ENCODE data around the gene COL23A1. TPM values are rescaled to one million over a fixed set of nuclear protein-coding genes. Genes with fewer than 3 reads are reported as not detected.
"Not testable (repeated sequence)": the region's sequence is repeated elsewhere in the genome, so short reads cannot be mapped to it uniquely, and the experiment has no call there.

Gene COL23A1
- total RNA-seq, 1 donor from 2014 or later: 0.86 TPM

GRCh38 chr5:178381921-178382695, 208.1 kb downstream of the COL23A1 start:
- no peak for DNase-seq (ENCODE audit: low spot score)

GRCh38 chr5:178381206-178381605, 209.0 kb downstream of the COL23A1 start:
- DNase-seq (ENCODE audit: low spot score): no peak

GRCh38 chr5:178380541-178381074, 209.6 kb downstream of the COL23A1 start:
- no peak for DNase-seq (ENCODE audit: low spot score)

GRCh38 chr5:178380086-178380485, 210.1 kb downstream of the COL23A1 start:
- DNase-seq (ENCODE audit: low spot score): no peak

- DNase-seq (ENCODE audit: low spot score): no peak
These were observed 211.4 kb downstream of the COL23A1 start for GRCh38 chr5:178378527-178379484.

- no peak for DNase-seq (ENCODE audit: low spot score)
These were observed 212.5 kb downstream of the COL23A1 start for GRCh38 chr5:178377583-178378270.

- no peak for DNase-seq (ENCODE audit: low spot score)
These were observed 213.1 kb downstream of the COL23A1 start for GRCh38 chr5:178376921-178377582.

- no peak for DNase-seq (ENCODE audit: low spot score)
These were observed 214.8 kb downstream of the COL23A1 start for GRCh38 chr5:178375348-178375747.

- no peak for DNase-seq (ENCODE audit: low spot score)
These were observed 216.5 kb downstream of the COL23A1 start for GRCh38 chr5:178373711-178374110.

GRCh38 chr5:178372142-178372571, 218.0 kb downstream of the COL23A1 start:
- no peak for DNase-seq (ENCODE audit: low spot score)

GRCh38 chr5:178371362-178372111, 218.7 kb downstream of the COL23A1 start:
- no peak for DNase-seq (ENCODE audit: low spot score)

- DNase-seq (ENCODE audit: low spot score): no peak
These were observed 220.1 kb downstream of the COL23A1 start for GRCh38 chr5:178370102-178370501.

- DNase-seq (ENCODE audit: low spot score): not testable (repeated sequence)
These were observed 220.7 kb downstream of the COL23A1 start for GRCh38 chr5:178369469-178369868.

GRCh38 chr5:178368716-178369300, 221.4 kb downstream of the COL23A1 start:
- DNase-seq (ENCODE audit: low spot score): no peak

GRCh38 chr5:178368274-178368673, 221.9 kb downstream of the COL23A1 start:
- no peak for DNase-seq (ENCODE audit: low spot score)

GRCh38 chr5:178367736-178368120, 222.5 kb downstream of the COL23A1 start:
- DNase-seq (ENCODE audit: low spot score): no peak

GRCh38 chr5:178366998-178367735, 223.0 kb downstream of the COL23A1 start:
- DNase-seq (ENCODE audit: low spot score): no peak

- DNase-seq (ENCODE audit: low spot score): no peak
These were observed 224.4 kb downstream of the COL23A1 start for GRCh38 chr5:178365501-178366440.

Measured in mucosa of gallbladder (tissue), 1 donor.